Cerebellar nuclear complex (tissue), 1 donor: ENCODE results near the gene FOXO3B.
"Not testable (repeated sequence)": the region's sequence is repeated elsewhere in the genome, so short reads cannot be mapped to it uniquely, and the experiment has no call there.

Experiments used
- DNase-seq, 2 experiments: peaks; one replicate each; lab custom pipeline; 2025; lab: John Stamatoyannopoulos, UW

FOXO3B gene

DNA sequence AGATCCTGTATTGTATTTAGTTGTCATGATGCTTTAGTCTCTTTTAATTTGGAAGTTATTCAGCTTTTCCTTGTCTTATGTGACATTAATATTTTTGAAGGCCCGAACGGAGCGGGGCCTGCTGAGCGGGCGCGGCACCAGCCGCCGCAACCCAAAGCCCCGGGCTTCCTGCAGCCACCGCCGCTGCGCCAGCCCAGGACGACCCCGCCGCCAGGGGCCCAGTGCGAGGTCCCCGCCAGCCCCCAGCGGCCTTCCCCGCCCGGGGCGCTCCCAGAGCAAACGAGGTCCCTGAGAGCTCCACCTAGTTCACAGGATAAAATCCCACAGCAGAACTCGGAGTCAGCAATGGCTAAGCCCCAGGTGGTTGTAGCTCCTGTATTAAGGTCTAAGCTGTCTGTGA is 32.0 kb downstream of the FOXO3B start:
- not testable (repeated sequence) for DNase-seq

DNA sequence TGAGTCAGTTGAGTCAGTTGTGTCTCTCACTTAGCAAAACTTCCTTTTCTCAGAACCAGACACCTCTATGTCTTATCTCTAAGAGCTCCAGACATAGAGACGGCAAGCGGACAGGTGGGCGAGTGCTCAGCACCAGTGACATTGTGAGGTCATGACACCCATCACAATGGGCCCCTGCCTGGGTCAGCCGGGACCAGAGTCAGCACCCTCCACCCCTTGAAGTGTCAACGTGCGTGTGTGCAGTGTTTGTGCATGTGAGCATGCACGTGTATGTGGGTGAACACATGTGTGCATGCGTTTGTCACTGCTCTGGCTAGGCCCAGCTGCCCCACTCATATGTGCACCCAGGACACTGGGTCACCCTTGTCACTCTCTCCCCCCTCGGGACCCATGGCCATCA is 37.8 kb downstream of the FOXO3B start, which contains the start of gene TBC1D28:
TSS of gene TBC1D28 (minus strand) at position 101 of the 400 bp plus-strand sequence. CDS start 3,039 bp downstream, outside the sequence.
- DNase-seq = not testable (repeated sequence)

DNA sequence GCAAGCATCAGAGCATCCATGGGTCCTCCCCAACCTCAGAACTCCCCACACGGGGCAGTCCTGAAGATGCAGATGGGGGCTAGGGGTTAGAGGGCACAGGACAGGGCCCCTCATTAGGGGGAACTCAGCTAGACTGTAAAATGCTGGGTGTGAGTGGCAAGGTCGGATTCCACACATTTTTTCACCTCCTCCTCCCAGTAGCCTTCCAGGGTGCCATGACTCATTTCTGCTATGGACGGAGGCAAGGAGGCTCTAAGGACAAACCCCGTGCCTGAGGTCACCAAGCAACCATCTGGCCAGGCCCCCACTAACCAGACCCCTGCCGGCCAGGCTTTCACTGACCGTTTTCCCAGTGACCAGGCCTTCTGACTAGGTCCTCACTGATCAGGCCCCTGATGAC is 39.0 kb downstream of the FOXO3B start:
- DNase-seq = not testable (repeated sequence)

DNA sequence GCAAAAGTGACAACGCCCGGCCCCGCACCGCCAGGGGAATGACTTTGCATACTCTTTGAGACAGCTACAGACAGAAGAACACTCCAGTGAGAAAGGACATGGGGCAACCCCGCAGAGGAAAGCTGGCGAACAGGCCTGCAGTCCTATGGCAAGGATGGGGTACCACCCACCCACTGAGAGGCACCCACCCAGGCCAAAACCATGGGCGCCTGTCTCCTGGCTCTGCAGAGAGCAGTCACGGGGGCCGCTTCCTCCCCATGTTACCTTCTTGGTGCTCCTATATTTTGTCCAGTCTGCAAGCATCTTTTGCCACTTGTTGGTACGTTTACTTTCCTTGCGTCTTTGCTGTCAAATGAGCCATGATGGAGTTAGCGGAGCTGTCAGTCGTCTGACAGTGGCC is 43.8 kb downstream of the FOXO3B start:
- DNase-seq = not testable (repeated sequence)

DNA sequence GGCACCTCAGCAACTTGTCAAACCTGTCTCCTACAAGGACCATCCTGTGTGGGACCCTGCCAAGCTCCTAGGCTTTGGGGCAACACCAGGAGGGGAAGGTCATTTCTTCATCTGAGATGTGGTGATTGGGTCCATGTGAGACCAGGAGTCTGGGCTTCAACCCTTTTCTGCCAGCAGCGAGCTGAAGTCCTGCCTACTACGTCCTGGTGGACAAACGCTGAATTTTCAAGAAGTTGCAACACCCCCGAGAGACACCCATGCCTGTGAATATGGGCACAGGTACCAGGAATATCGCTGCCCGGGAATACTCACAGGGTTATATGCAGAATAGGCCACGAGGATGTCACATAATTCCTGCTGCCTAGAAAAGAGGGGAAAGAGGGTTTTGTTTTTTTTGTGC is 45.9 kb downstream of the FOXO3B start:
- DNase-seq = not testable (repeated sequence)

DNA sequence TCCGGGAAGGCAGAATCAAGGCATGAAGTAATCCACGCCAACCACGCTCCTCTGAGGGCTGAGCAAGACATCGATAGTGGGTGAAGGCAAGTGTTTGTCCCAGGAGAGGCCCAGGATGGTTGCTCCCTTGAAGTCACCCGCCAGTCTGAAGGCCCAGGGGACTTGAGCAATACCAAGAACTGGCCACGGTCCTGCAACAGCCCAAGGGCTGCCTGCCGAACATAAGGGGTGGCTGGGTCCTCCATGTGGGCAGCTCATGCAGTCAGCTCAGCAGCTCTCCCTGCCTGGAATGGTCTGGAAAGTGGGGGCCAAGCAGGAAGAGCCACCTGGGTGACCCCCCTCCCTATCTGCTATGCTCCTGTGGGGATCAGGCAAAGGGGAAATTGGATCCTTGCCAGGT is 46.3 kb downstream of the FOXO3B start:
- not testable (repeated sequence) for DNase-seq

DNA sequence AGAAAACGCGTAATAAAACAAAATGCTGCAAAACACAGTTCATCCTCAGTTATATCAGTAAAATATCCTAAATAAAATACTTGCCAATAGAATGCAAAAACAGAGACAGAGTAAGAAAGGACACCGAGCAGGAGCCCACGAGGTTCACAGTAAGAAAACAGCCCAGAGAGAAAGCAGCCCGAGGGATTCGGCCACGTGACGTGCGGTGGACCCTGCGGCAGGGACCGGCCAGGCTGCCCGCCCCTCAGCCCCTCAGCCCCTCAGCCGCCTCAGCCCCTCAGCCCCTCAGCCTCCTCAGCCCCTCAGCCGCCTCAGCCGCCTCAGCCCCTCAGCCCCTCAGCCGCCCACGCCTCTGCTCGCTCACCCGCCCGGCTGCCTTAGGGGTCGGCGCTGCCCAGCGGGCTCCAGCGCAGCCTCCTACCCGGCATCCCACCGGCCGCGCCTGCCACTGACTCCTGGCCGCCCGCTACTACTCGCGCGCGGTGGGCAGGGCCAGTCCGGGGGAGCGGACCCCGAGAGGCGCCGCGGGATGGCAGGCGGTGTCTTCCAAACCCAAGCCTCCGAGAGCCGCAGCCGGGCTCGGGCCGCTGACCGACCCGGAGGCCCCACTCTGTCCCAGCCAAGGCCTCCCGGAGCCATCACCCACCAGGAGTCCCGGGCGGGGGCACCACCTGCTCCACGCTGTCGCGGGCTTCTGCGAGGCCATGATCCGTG is 47.4 kb downstream of the FOXO3B start:
- DNase-seq = not testable (repeated sequence)
